HG02678 (cell line): ENCODE measurements around the gene MSL3B.
"Not testable (repeated sequence)": the region's sequence is repeated elsewhere in the genome, so short reads cannot be mapped to it uniquely, and the experiment has no call there.

ENCODE experiments used
- ATAC-seq: cut with Tn5 transposase; IDR thresholded peaks from one replicate; pipeline ENCODE4 v1.9.1; 2021; ENCODE audit warnings: mild to moderate bottlenecking, moderate library complexity; ENCODE audit not compliant: unreplicated experiment

The MSL3B gene

GRCh38 chr2:233867993-233868532 is at the start of gene MSL3B:
Gene MSL3B (minus strand): TSS chr2:233868386.
- peak; percentile 66 for ATAC-seq

- ATAC-seq = no peak
Measured at GRCh38 chr2:233917116-233917515, 48.9 kb upstream of the MSL3B start, which contains the start of gene TRPM8. Gene TRPM8 (plus strand): TSS chr2:233917373. CDS start chr2:233926538, 9,165 bp downstream.

- no peak for ATAC-seq
Measured at GRCh38 chr2:233915128-233915527, 46.9 kb upstream of the MSL3B start.

GRCh38 chr2:233912691-233913423 is 44.7 kb upstream of the MSL3B start:
- no peak for ATAC-seq

- ATAC-seq = no peak
Measured at GRCh38 chr2:233907627-233908026, 39.4 kb upstream of the MSL3B start.

GRCh38 chr2:233905945-233906344 is 37.8 kb upstream of the MSL3B start:
- ATAC-seq = no peak

GRCh38 chr2:233901884-233902283 is 33.7 kb upstream of the MSL3B start:
- no peak for ATAC-seq

GRCh38 chr2:233901367-233901766 is 33.2 kb upstream of the MSL3B start:
- no peak for ATAC-seq

- not testable (repeated sequence) for ATAC-seq
Measured at GRCh38 chr2:233896253-233896652, 28.1 kb upstream of the MSL3B start.

- no peak for ATAC-seq
Measured at GRCh38 chr2:233892793-233893192, 24.6 kb upstream of the MSL3B start.

GRCh38 chr2:233882353-233882752 is 14.2 kb upstream of the MSL3B start:
- ATAC-seq = no peak

GRCh38 chr2:233872125-233872524 is 3.9 kb upstream of the MSL3B start:
- not testable (repeated sequence) for ATAC-seq

GRCh38 chr2:233871432-233871831 is 3.2 kb upstream of the MSL3B start:
- ATAC-seq = no peak

- ATAC-seq = no peak
Measured at GRCh38 chr2:233866479-233866878, 1.7 kb downstream of the MSL3B start.

- ATAC-seq = no peak
Measured at GRCh38 chr2:233865838-233866237, 2.3 kb downstream of the MSL3B start.

- no peak for ATAC-seq
Measured at GRCh38 chr2:233862261-233862768, 5.9 kb downstream of the MSL3B start.

- ATAC-seq = no peak
Measured at GRCh38 chr2:233858331-233858730, 9.9 kb downstream of the MSL3B start.

GRCh38 chr2:233857511-233858141 is 10.6 kb downstream of the MSL3B start:
- no peak for ATAC-seq

GRCh38 chr2:233856184-233856583 is 12.0 kb downstream of the MSL3B start:
- ATAC-seq = no peak

- ATAC-seq = no peak
Measured at GRCh38 chr2:233855345-233855744, 12.8 kb downstream of the MSL3B start.

- peak; percentile 96 for ATAC-seq
Measured at GRCh38 chr2:233854241-233854981, 13.8 kb downstream of the MSL3B start, which contains the start of gene HJURP. Gene HJURP (minus strand): TSS chr2:233854535. CDS start chr2:233854500, 35 bp downstream.
